ENCODE measurements around the gene ATL3. TPM values are rescaled to one million over a fixed set of nuclear protein-coding genes. Genes with fewer than 3 reads are reported as not detected.

Gene ATL3
- total and polyA plus RNA-seq, 2 of the 4 experiments (the other 2 are of a cell fraction) = 19.9 to 131 TPM

GRCh38 chr11:63611395-63611747, 59.8 kb downstream of the ATL3 start:
- Histone ChIP-seq H4K91ac (ENCODE audit: insufficient read depth, low read depth, low read length) (no peak overlapping the region), H3K36me3 (ENCODE audit: control insufficient read depth, insufficient read depth, low read length) (no peaks in the 10 kb centered on the region), H2BK15ac (ENCODE audit: low read depth, low read length) (no peak overlapping the region), H3K9me3 (ENCODE audit: control insufficient read depth, insufficient read depth, low read length) (no peaks in the 10 kb centered on the region), H2AK9ac (replicated peaks; ENCODE audit: low read depth, low read length, poor library complexity) (no peak overlapping the region), H3K23ac (ENCODE audit: low read depth, low read length) (no peak overlapping the region), H3K18ac (ENCODE audit: low read depth, low read length) (no peak overlapping the region), H3K4me2 (ENCODE audit: low read depth, low read length) (no peak overlapping the region), H4K20me1 (ENCODE audit: insufficient read depth, low read length) (no peaks in the 10 kb centered on the region), H3K4me1 (ENCODE audit: control insufficient read depth, insufficient read depth, low read length) (peaks cover 9% of the 10 kb centered on the region; the same call in 1 of the 2 replicates), H2BK20ac (ENCODE audit: low read depth, low read length) (no peak overlapping the region), H3K27me3 (ENCODE audit: control insufficient read depth, insufficient read depth, low read length) (0 out of 2 replicates have a peak, but pooled peaks cover 2% of the 10 kb centered on the region), H3K9ac (ENCODE audit: low read depth, low read length) (no peak overlapping the region), H3K9me1 (ENCODE audit: insufficient read depth, low read length) (no peaks in the 10 kb centered on the region; the same call in 1 of the 2 replicates), H4K5ac (ENCODE audit: low read depth, low read length) (no peak overlapping the region), H4K8ac (ENCODE audit: low read depth in 2 of 2, low read length in 2 of 2) (no peak overlapping the region; a peak in 1 of 4 replicates), H2BK5ac (ENCODE audit: low read depth, low read length, poor library complexity, severe bottlenecking) (no peak overlapping the region), H3K79me1 (ENCODE audit: low read depth in 1 of 2, low read length in 2 of 2) (no peaks in the 10 kb centered on the region), H3K4ac (ENCODE audit: low read depth, low read length) (no peak overlapping the region), H2BK120ac (ENCODE audit: low read depth, low read length) (no peak overlapping the region), H2AK5ac (ENCODE audit: low read depth, low read length) (no peak overlapping the region), H3K14ac (replicated peaks; ENCODE audit: low read depth, low read length) (no peak overlapping the region), H3K4me3 (ENCODE audit: insufficient read depth, low read depth, low read length) (no peak overlapping the region), H3K56ac (ENCODE audit: extremely low read depth, insufficient read depth, low read length) (no peak overlapping the region), H3K27ac (ENCODE audit: insufficient read depth, low read length) (no peak overlapping the region), H2AFZ (replicated peaks; ENCODE audit: low read length, poor library complexity) (no peak overlapping the region)
- POLR2A ChIA-PET (ENCODE audit: unreplicated experiment) = no interaction called here
- ATAC-seq (ENCODE audit: low read depth) (no peak), DNase-seq (no peak)
- 17% methylated on average over 1 of the region's 1 CpG; no CpG with 5 or more reads in 1 of the 2 experiments for WGBS, 2 experiments (ENCODE audit: extremely low coverage in 2 of 2, insufficient read length in 1 of 2)
- CTCF ChIA-PET = interaction anchor here (0.7 kb wide), 1 partner anchor 94 kb away, joined by 3 read pairs; no protein-coding TSS in a partner anchor
- intact Hi-C loops (cut with micrococcal nuclease) = no loop called here
- no peak for TF ChIP-seq MAFK (IDR thresholded peaks at IDR 0.05; ENCODE audit: low read depth, low read length)
- no peak for TF ChIP-seq SMC3 (IDR thresholded peaks at IDR 0.05; ENCODE audit: low read depth, low read length)
- no peak for TF ChIP-seq CEBPB (IDR thresholded peaks at IDR 0.05; ENCODE audit: low read depth, low read length)
- TF ChIP-seq BHLHE40 (IDR thresholded peaks at IDR 0.05; ENCODE audit: low read depth, low read length) = no peak
- TF ChIP-seq RAD21 (IDR thresholded peaks at IDR 0.05; ENCODE audit: low read length) = no peak
- no peak for TF ChIP-seq POLR2A (IDR thresholded peaks at IDR 0.05; ENCODE audit: low read depth, low read length)
- no peak for TF ChIP-seq MAZ (IDR thresholded peaks at IDR 0.05; ENCODE audit: borderline replicate concordance, low read depth, low read length)
- TF ChIP-seq MXI1 (IDR thresholded peaks at IDR 0.05; ENCODE audit: borderline replicate concordance, low read depth, low read length) = no peak
- TF ChIP-seq RFX5 (IDR thresholded peaks at IDR 0.05; ENCODE audit: low read depth, low read length) = no peak
- TF ChIP-seq FOS (IDR thresholded peaks at IDR 0.05; ENCODE audit: low read depth, low read length) = no peak
- no peak for TF ChIP-seq CTCF (conservative IDR thresholded peaks at IDR 0.05; ENCODE audit: low read depth, low read length)
- no peak for TF ChIP-seq NFE2L2 (IDR thresholded peaks at IDR 0.05; ENCODE audit: low read depth, low read length)
- TF ChIP-seq, protein P1, sequence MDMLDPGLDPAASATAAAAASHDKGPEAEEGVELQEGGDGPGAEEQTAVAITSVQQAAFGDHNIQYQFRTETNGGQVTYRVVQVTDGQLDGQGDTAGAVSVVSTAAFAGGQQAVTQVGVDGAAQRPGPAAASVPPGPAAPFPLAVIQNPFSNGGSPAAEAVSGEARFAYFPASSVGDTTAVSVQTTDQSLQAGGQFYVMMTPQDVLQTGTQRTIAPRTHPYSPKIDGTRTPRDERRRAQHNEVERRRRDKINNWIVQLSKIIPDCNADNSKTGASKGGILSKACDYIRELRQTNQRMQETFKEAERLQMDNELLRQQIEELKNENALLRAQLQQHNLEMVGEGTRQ (IDR thresholded peaks at IDR 0.05; ENCODE audit: low read depth, low read length) = no peak
- TF ChIP-seq ELK1 (IDR thresholded peaks at IDR 0.05; ENCODE audit: borderline replicate concordance, low read depth, low read length) = no peak
- dilution Hi-C loops (cut with HindIII; ENCODE audit: low sequenced_read_pairs, unreplicated experiment) = no loop called here
- BruUV-seq (replicated peaks) = no TSS peak
- in situ Hi-C loops (cut with MboI; ENCODE audit: low sequenced_read_pairs) = no loop called here
